Neuronal stem cell (in vitro differentiated cells): ENCODE results near the gene SLC12A7.

Source experiments
- DNase-seq: peaks from one replicate; pipeline ENCODE4 v3.0.0-alpha.2; 2013; ENCODE audit warnings: low spot score
- H2AFZ ChIP-seq: one replicate; pipeline ENCODE4 v1.6.1; 2013; ENCODE audit warnings: mild to moderate bottlenecking, low read length, inconsistent platforms
- H2AK5ac ChIP-seq: 2 replicates; pipeline ENCODE4 v1.6.1; 2013; ENCODE audit warnings: low read depth, mild to moderate bottlenecking, inconsistent platforms, low read length, moderate library complexity, mixed read lengths
- H2BK120ac ChIP-seq: 2 replicates; pipeline ENCODE4 v1.6.1; 2013; ENCODE audit warnings: low read depth, mild to moderate bottlenecking, inconsistent platforms, low read length, moderate library complexity, mixed read lengths
- H2BK12ac ChIP-seq: one replicate; pipeline ENCODE4 v1.6.1; 2013; ENCODE audit warnings: low read length, inconsistent platforms
- H2BK15ac ChIP-seq: 2 replicates; pipeline ENCODE4 v1.6.1; 2013; ENCODE audit warnings: mild to moderate bottlenecking, low read length, inconsistent platforms, mixed read lengths
- H2BK5ac ChIP-seq: one replicate; pipeline ENCODE4 v1.6.1; 2013; ENCODE audit warnings: inconsistent platforms, mild to moderate bottlenecking, low read length, moderate library complexity
- H3K14ac ChIP-seq: one replicate; pipeline ENCODE4 v1.6.1; 2013; ENCODE audit warnings: low read length, inconsistent platforms
- H3K18ac ChIP-seq: 2 replicates; pipeline ENCODE4 v1.6.1; 2013; ENCODE audit warnings: low read length, inconsistent platforms
- H3K23ac ChIP-seq: 2 replicates; pipeline ENCODE4 v1.6.1; 2013; ENCODE audit warnings: low read depth, mild to moderate bottlenecking, mixed read lengths, low read length, inconsistent platforms; ENCODE audit not compliant: poor library complexity
- H3K27ac ChIP-seq: replicated peaks from 3 replicates; pipeline ENCODE4 v1.5.1; 2013; ENCODE audit warnings: low read length, inconsistent platforms
- H3K27me3 ChIP-seq, 3 experiments: 2 replicates each; pipeline ENCODE4 v1.6.1; 2013; ENCODE audit warnings: low read length in 3 of 3, mild to moderate bottlenecking in 2 of 3, inconsistent platforms in 1 of 3, low read depth in 1 of 3, mixed read lengths in 1 of 3, moderate library complexity in 1 of 3; ENCODE audit not compliant: control insufficient read depth in 3 of 3, insufficient read depth in 3 of 3
- H3K36me3 ChIP-seq, 2 donors: replicated peaks in 1 of 2; 2 replicates each; pipeline ENCODE4 v1.6.1; 2013; ENCODE audit warnings: low read length in 2 of 2; ENCODE audit not compliant: control insufficient read depth in 2 of 2, insufficient read depth in 2 of 2
- H3K4ac ChIP-seq: 2 replicates; pipeline ENCODE4 v1.6.1; 2013; ENCODE audit warnings: inconsistent platforms, mild to moderate bottlenecking, low read length, moderate library complexity
- H3K4me1 ChIP-seq, 2 donors: 1 replicate in 1 of 2; 2 replicates in 1 of 2; pipeline ENCODE4 v1.6.1; 2013; ENCODE audit warnings: low read length in 2 of 2, low read depth in 1 of 2; ENCODE audit not compliant: control insufficient read depth in 2 of 2, insufficient read depth in 1 of 2
- H3K4me2 ChIP-seq: one replicate; pipeline ENCODE4 v1.6.1; 2013; ENCODE audit warnings: mild to moderate bottlenecking, low read length, inconsistent platforms; ENCODE audit not compliant: insufficient read depth, poor library complexity, severe bottlenecking
- H3K4me3 ChIP-seq, 2 donors: 2 replicates each; pipeline ENCODE4 v1.5.1; 2013; ENCODE audit warnings: low read length in 2 of 2, mild to moderate bottlenecking in 2 of 2, inconsistent platforms in 1 of 2, moderate library complexity in 1 of 2
- H3K79me1 ChIP-seq: one replicate; pipeline ENCODE4 v1.6.1; 2013; ENCODE audit warnings: low read depth, mild to moderate bottlenecking, inconsistent platforms, low read length, moderate library complexity
- H3K9ac ChIP-seq: one replicate; pipeline ENCODE4 v1.6.1; 2013; ENCODE audit warnings: mild to moderate bottlenecking, low read depth, low read length, inconsistent platforms; ENCODE audit not compliant: poor library complexity
- H3K9me3 ChIP-seq, 2 donors: replicated peaks in 1 of 2; 2 replicates each; pipeline versions ENCODE3 to v1.6.1; 2013; ENCODE audit warnings: low read length in 2 of 2, mild to moderate bottlenecking in 2 of 2, inconsistent platforms in 1 of 2, low read depth in 1 of 2, mixed read lengths in 1 of 2, moderate library complexity in 1 of 2; ENCODE audit not compliant: control insufficient read depth in 2 of 2, insufficient read depth in 1 of 2
- H4K8ac ChIP-seq: one replicate; pipeline ENCODE4 v1.6.1; 2013; ENCODE audit warnings: low read depth, mild to moderate bottlenecking, inconsistent platforms, low read length, moderate library complexity
- H4K91ac ChIP-seq: one replicate; pipeline ENCODE4 v1.6.1; 2013; ENCODE audit warnings: low read length, low read depth, mild to moderate bottlenecking, inconsistent platforms; ENCODE audit not compliant: poor library complexity
- WGBS, 2 donors: extraction: QIAGEN DNeasy Blood & Tissue Kit; methylation state at CpG; one replicate each; pipeline ENCODE4 v1.1.7; 2013; ENCODE audit warnings: missing lambda C conversion rate in 2 of 2, mixed read lengths in 1 of 2; ENCODE audit not compliant: insufficient read length in 2 of 2, insufficient replicate concordance in 1 of 2; ENCODE audit errors: extremely low coverage in 2 of 2; 5-methylcytosine and 5-hydroxymethylcytosine counted together

SLC12A7 gene

DNA sequence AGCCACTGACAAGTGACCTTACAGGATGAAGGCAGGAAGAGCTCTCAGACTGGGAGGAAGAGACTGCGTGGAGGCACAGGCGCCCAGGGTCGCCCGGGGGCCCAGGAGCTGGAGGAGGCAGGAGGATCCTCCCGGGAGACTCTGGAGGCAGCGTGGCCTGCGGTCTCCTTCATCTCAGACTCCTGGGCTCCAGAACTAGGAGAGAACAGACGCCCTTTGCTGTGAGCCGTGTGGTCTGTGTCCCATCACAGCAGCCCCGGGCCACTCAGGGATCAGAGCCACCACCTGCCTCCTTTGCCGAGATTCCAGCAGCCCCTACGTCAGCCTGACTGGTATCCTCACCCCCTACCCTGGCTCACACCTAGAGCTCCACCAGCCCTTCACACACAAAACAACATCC, 45.2 kb downstream of the SLC12A7 start:
- no peak for DNase-seq
- no peak overlapping the region for H2AFZ ChIP-seq
- peaks cover 17% of the 10 kb centered on the region for H3K79me1 ChIP-seq
- no peak overlapping the region for H3K4ac ChIP-seq
- no peak overlapping the region for H2BK12ac ChIP-seq
- H3K4me3 ChIP-seq = no peak overlapping the region
- H3K27ac ChIP-seq = no peak overlapping the region
- H2BK5ac ChIP-seq = peak overlapping the region; percentile 82
- no peak overlapping the region for H2BK15ac ChIP-seq
- H3K14ac ChIP-seq = no peak overlapping the region
- H2BK120ac ChIP-seq = no peak overlapping the region
- H3K27me3 ChIP-seq = no peaks in the 10 kb centered on the region
- H4K8ac ChIP-seq = no peak overlapping the region
- no peak overlapping the region for H3K18ac ChIP-seq
- no peak overlapping the region for H4K91ac ChIP-seq
- H3K4me1 ChIP-seq = peaks cover 0 to 2% of the 10 kb centered on the region in 2 donors
- no CpG with 5 or more reads among the region's 12 CpGs for WGBS, 2 donors
- H3K23ac ChIP-seq = no peak overlapping the region
- peaks cover 25 to 28% of the 10 kb centered on the region in 2 donors for H3K36me3 ChIP-seq
- H3K4me2 ChIP-seq = no peak overlapping the region
- peaks cover 0 to 2% of the 10 kb centered on the region in 2 donors for H3K9me3 ChIP-seq
- no peak overlapping the region for H3K9ac ChIP-seq
- no peak overlapping the region for H2AK5ac ChIP-seq

DNA sequence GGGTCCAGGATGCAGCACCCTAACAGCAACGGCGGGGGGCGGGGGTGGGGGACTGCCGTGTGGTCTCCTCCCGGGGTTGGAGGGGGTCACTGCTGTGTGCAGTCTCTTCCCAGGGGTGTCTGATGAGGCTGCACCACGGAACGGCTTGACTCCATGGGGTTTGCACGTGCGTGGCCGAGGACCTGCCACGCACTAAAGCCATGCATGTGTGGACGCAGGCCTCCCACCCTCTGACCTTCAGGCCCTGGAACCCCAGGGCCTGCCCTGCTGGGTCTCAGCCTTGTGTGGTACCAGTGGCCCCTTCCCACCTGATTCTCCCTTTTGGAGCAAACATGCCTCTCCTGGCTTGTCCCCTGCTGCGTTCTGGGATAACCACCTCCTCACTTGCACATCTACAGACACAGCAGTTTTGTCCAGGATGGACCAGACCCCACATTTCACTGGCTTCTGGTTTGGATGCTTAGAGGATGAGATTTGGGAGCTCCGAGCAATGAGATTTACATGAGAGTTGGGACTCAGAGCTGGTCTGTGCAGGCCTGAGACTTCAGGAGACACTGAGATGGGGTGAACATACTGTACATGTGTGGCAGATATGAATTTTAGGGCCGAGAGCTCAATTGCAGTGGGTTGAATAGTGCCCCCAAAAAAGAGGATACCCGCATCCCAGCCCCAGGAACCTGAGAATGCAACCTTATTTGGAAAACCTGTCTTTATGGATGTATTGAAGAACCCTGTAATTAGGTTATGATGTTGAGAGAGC, 45.8 kb downstream of the SLC12A7 start:
- Histone ChIP-seq H3K79me1 (peaks cover 17% of the 10 kb centered on the region), H3K4ac (no peak overlapping the region), H4K91ac (no peak overlapping the region), H3K9me3 (peaks cover 0 to 2% of the 10 kb centered on the region in 2 donors), H3K23ac (peak overlapping the region; percentile 8), H3K27ac (no peak overlapping the region), H2BK12ac (no peak overlapping the region), H4K8ac (no peak overlapping the region), H2BK15ac (no peak overlapping the region), H2AFZ (no peak overlapping the region), H3K14ac (no peak overlapping the region), H2BK5ac (no peak overlapping the region), H3K18ac (no peak overlapping the region), H3K4me1 (peaks cover 0 to 2% of the 10 kb centered on the region in 2 donors), H2BK120ac (no peak overlapping the region), H3K4me2 (no peak overlapping the region), H3K27me3 (no peaks in the 10 kb centered on the region), H3K36me3 (peaks cover 25 to 28% of the 10 kb centered on the region in 2 donors), H3K9ac (no peak overlapping the region), H2AK5ac (no peak overlapping the region), H3K4me3 (no peak overlapping the region)
- DNase-seq = no peak
- WGBS, 2 donors = no CpG with 5 or more reads among the region's 16 CpGs

DNA sequence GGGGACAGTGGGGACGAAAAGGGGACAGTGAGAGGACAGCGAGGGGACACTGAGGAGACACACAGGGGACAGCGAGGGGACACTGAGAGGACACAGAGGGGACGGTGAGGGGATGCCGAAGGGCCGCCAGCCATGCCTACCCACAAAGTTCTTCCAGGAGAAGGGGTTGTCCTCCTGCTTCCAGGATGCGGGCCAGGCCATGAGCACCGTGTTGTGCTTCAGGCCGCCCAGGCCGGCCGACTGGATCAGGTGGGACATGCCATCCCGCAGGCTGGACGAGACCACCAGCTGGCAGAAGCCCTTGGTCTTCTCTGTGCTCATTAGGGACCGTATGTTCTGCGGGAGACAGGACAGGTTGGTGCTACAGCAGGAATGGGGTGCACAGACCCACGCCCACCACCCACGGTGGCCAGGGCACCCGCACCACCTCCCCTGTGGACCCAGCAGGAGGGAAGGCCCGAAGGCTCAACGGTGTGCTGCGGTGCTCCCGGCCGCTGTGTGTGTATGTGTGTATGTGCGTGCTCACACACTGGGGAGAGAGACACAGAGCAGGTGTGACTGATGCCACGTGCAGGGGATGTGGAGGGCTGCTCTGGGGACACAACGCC, 46.6 kb downstream of the SLC12A7 start:
- no peak for DNase-seq
- H4K8ac ChIP-seq = no peak overlapping the region
- no peak overlapping the region for H3K18ac ChIP-seq
- peaks cover 0 to 2% of the 10 kb centered on the region in 2 donors for H3K9me3 ChIP-seq
- H3K27me3 ChIP-seq = no peaks in the 10 kb centered on the region
- H2BK5ac ChIP-seq = no peak overlapping the region
- no peak overlapping the region for H2BK120ac ChIP-seq
- peak overlapping the region; percentile 38 for H3K14ac ChIP-seq
- H3K4me1 ChIP-seq = peaks cover 2% of the 10 kb centered on the region in 2 donors
- H2BK12ac ChIP-seq = no peak overlapping the region
- H3K4ac ChIP-seq = no peak overlapping the region
- no peak overlapping the region for H3K4me3 ChIP-seq
- H2BK15ac ChIP-seq = no peak overlapping the region
- H2AFZ ChIP-seq = no peak overlapping the region
- peaks cover 17% of the 10 kb centered on the region for H3K79me1 ChIP-seq
- no peak overlapping the region for H4K91ac ChIP-seq
- H3K36me3 ChIP-seq = peaks cover 28 to 33% of the 10 kb centered on the region in 2 donors
- no peak overlapping the region for H2AK5ac ChIP-seq
- H3K4me2 ChIP-seq = no peak overlapping the region
- peak overlapping the region; percentile 85 for H3K23ac ChIP-seq
- no CpG with 5 or more reads among the region's 26 CpGs for WGBS, 2 donors
- peak overlapping the region; percentile 44 for H3K9ac ChIP-seq
- no peak overlapping the region for H3K27ac ChIP-seq

DNA sequence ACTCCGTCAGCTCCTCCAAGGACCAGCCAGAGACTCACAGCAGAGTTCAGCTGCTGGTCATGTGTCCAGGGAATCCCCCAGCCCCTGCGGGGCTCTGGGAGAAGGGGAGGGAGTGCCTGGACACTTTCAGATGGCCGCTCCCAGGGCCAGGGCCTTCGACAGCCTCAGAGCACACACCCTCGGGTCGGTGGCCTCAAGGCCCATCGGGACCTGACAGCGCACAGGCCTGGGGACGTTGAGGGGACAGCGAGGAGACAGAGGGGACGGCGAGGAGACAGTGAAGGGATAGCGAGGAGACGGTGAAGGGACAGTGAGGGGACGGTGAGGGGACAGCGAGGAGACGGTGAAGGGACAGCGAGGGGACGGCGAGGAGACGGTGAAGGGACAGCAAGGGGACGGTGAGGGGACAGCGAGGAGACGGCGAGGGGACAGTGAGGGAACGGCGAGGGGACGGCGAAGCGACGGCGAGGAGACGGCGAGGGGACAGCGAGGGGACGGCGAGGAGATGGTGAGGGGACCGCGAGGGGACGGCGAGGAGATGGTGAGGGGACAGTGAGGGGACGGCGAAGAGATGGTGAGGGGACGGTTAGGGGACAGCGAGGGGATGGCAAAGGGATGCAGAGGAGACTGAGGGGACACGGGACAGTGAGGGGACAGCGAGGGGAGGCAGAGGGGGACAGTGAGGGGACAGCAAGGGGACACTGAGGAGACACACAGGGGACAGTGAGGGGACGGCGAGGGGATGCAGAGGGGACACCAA, 47.3 kb downstream of the SLC12A7 start:
- Histone ChIP-seq H3K4ac (no peak overlapping the region), H3K4me2 (no peak overlapping the region)

More for the DNA sequence above, 47.3 kb downstream of the SLC12A7 start:
- Histone ChIP-seq H3K79me1 (peaks cover 19% of the 10 kb centered on the region), H4K8ac (peak overlapping the region; percentile 17), H2AK5ac (no peak overlapping the region), H3K27ac (no peak overlapping the region), H3K27me3 (no peaks in the 10 kb centered on the region), H3K4me3 (no peak overlapping the region), H3K9me3 (peaks cover 0 to 2% of the 10 kb centered on the region in 2 donors), H3K36me3 (peaks cover 33 to 40% of the 10 kb centered on the region in 2 donors), H3K4me1 (peaks cover 2 to 9% of the 10 kb centered on the region in 2 donors), H3K14ac (no peak overlapping the region), H2BK120ac (no peak overlapping the region), H2BK15ac (no peak overlapping the region), H3K18ac (no peak overlapping the region), H3K9ac (no peak overlapping the region), H2AFZ (no peak overlapping the region), H2BK5ac (no peak overlapping the region), H3K23ac (peak overlapping the region; percentile 85), H4K91ac (no peak overlapping the region), H2BK12ac (no peak overlapping the region)
- 100% methylated on average over 3 of the region's 49 CpGs; no CpG with 5 or more reads in 1 of the 2 donors for WGBS, 2 donors
- no peak for DNase-seq
